Mammary microvascular endothelial cell (primary cell): ENCODE measurements around the gene LDLRAD2. TPM values are rescaled to one million over a fixed set of nuclear protein-coding genes. Genes with fewer than 3 reads are reported as not detected.

Experiments
- total RNA-seq: library from RNA; depleted of rRNA; stranded (reverse); fragments of >200 nt; gene quantifications from 2 replicates; pipeline ENCODE4 v1.2.3, GENCODE V29; 2015

Gene LDLRAD2
- not detected in 2 replicates for total RNA-seq

GRCh38 chr1:21811875-21812305, at the start of gene LDLRAD2:
Gene LDLRAD2 (plus strand): TSS chr1:21812265. CDS start chr1:21812452, 187 bp downstream.

GRCh38 chr1:21782868-21783678, 29.0 kb upstream of the LDLRAD2 start, which contains the start of gene USP48:
Gene USP48 (minus strand): TSS chr1:21783149. CDS start chr1:21782957, 192 bp downstream.

Other genes with a start within 250 kb of the LDLRAD2 start
- not detected in 2 replicates for gene RAP1GAP, start 142.9 kb upstream of the LDLRAD2 start, total RNA-seq
- gene USP48, start 29.1 kb upstream of the LDLRAD2 start, total RNA-seq = 27.2 and 42.3 TPM in 2 replicates
- 773 and 873 TPM in 2 replicates for gene HSPG2, start 125.0 kb downstream of the LDLRAD2 start, total RNA-seq
- gene CELA3B, start 164.8 kb downstream of the LDLRAD2 start, total RNA-seq = not detected in 2 replicates
- not detected in 2 replicates for gene CELA3A, start 189.4 kb downstream of the LDLRAD2 start, total RNA-seq
- 460 and 507 TPM in 2 replicates for gene CDC42, start 240.4 kb downstream of the LDLRAD2 start, total RNA-seq